Measurements from ENCODE around the gene STRA6. TPM values are rescaled to one million over a fixed set of nuclear protein-coding genes. Genes with fewer than 3 reads are reported as not detected.

STRA6 gene
- total and polyA plus RNA-seq, 2 of the 8 experiments (the other 6 are each of a cell fraction or from before 2014, with no cell fraction given) = 9.3 to 14.5 TPM

DNA sequence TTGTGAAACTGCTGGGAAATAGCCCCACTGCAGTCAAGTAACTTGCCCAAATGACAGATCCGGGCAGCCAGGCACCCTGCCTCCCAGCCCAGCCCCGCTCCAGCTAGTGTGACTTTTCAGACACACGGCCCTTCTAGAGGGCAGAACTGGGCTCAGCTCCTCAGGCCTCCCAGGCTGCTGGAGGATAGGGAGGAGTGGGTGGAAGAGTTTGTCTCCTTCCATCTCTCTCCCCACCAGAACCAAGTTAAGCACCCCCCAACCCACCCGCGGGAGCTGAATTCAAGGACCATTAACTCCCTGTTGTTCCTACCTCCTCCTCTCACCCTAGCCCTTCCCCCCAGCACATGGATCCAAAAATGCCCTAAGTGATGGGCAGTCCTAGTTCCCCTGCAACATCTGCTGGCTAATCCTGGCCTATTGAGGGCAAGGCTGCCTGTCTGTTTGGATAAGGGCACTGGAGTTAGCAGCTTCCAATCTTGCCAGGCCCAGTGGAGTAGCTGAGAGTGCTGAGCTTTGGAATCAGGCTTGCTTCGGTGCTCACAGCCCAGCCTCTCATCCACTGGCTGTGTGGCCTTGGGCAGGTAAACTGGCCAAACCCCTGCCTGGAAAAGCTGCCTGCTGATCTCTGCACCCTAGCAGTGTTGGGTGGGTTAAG is 36.6 kb upstream of the STRA6 start:
- Histone ChIP-seq H3K27ac (ENCODE audit: low read depth, low read length) (no peak overlapping the region), H2AFZ (ENCODE audit: low read length) (no peak overlapping the region), H4K5ac (ENCODE audit: insufficient read length, low read depth, low read length) (no peak overlapping the region), H4K20me1 (replicated peaks in 1 of 2; ENCODE audit: control insufficient read depth in 1 of 2, insufficient read depth in 2 of 2, low read length in 2 of 2) (no peaks in the 10 kb centered on the region), H3K4ac (replicated peaks; ENCODE audit: insufficient read length, low read depth, low read length) (no peak overlapping the region), H2BK12ac (ENCODE audit: low read depth, low read length) (peak overlapping the region; percentile 90; the same call in 1 of the 2 replicates), H4K8ac (ENCODE audit: extremely low read depth, insufficient read depth, low read length) (no peak overlapping the region; the same call in 1 of the 2 replicates), H3K14ac (ENCODE audit: insufficient read length) (no peak overlapping the region), H2AK5ac (ENCODE audit: low read depth, low read length) (peak overlapping the region; percentile 59; the same call in 1 of the 2 replicates), H3K18ac (ENCODE audit: extremely low read depth, low read length) (no peak overlapping the region), H3K9ac (replicated peaks in 1 of 4; ENCODE audit: extremely low read depth in 1 of 4, low read depth in 3 of 4, low read length in 3 of 4) (no peak overlapping the region), H3K4me2 (ENCODE audit: insufficient read depth in 1 of 2, low read depth in 2 of 2, low read length in 2 of 2) (no peak overlapping the region; a peak in 2 of 4 replicates), H3K9me3 (ENCODE audit: insufficient read depth in 2 of 2, low read depth in 1 of 2, low read length in 1 of 2) (no peaks in the 10 kb centered on the region), H4K91ac (replicated peaks; ENCODE audit: insufficient read length, low read length) (no peak overlapping the region), H3K27me3 (replicated peaks in 1 of 4; ENCODE audit: control insufficient read depth in 3 of 4, extremely low read depth in 1 of 4, insufficient read depth in 3 of 4, low read length in 3 of 4) (peaks cover 0 to 4% (median 0%) of the 10 kb centered on the region in 4 experiments; a peak in 2 of 7 replicates), H3K23ac (ENCODE audit: insufficient read length) (no peak overlapping the region), H3K4me3 (ENCODE audit: extremely low read depth in 1 of 4, insufficient read depth in 2 of 4, low read depth in 3 of 4, low read length in 4 of 4) (no peak overlapping the region), H3K56ac (replicated peaks; ENCODE audit: insufficient read length, low read depth, low read length) (no peak overlapping the region), H3K79me2 (ENCODE audit: control insufficient read depth in 1 of 2, insufficient read depth in 2 of 2, low read length in 2 of 2) (no peaks in the 10 kb centered on the region), H3K4me1 (replicated peaks in 1 of 4; ENCODE audit: control insufficient read depth in 3 of 4, insufficient read depth in 4 of 4, low read length in 3 of 4) (peaks cover 0 to 27% (median 15%) of the 10 kb centered on the region in 4 experiments; a peak in 6 of 7 replicates), H3K79me1 (ENCODE audit: low read depth, low read length) (no peaks in the 10 kb centered on the region), H3K36me3 (ENCODE audit: control insufficient read depth in 2 of 4, insufficient read depth in 4 of 4, low read length in 3 of 4) (no peaks in the 10 kb centered on the region), H3K23me2 (ENCODE audit: low read depth, low read length) (no peaks in the 10 kb centered on the region; the same call in 1 of the 2 replicates), H2BK5ac (ENCODE audit: low read depth, low read length) (no peak overlapping the region), H2BK20ac (ENCODE audit: low read length) (peak overlapping the region; percentile 38; the same call in 1 of the 2 replicates), H2BK15ac (ENCODE audit: low read length) (peak overlapping the region; percentile 14; the same call in 1 of the 2 replicates), H2BK120ac (replicated peaks; ENCODE audit: low read depth, low read length) (no peak overlapping the region)
- no peak for DNase-seq (ENCODE audit: low read depth in 1 of 2, low spot score in 2 of 2)
- WGBS, 2 experiments (ENCODE audit: extremely low coverage in 1 of 2, insufficient coverage in 1 of 2, insufficient read length in 1 of 2, insufficient replicate concordance in 2 of 2, low coverage in 1 of 2, low lambda C conversion rate in 2 of 2, missing lambda C conversion rate in 1 of 2) = 57% methylated on average over 5 of the region's 6 CpGs; no CpG with 5 or more reads in 1 of the 2 experiments
- ChIA-PET CTCF (ENCODE audit: partially characterized antibody) (interaction anchor here (1.0 to 3.6 kb wide), 11 partner anchors 15 to 191 kb away, joined by 3 to 15 read pairs (median 4); no protein-coding TSS in a partner anchor), POLR2A (ENCODE audit: partially characterized antibody) (interaction anchor here (0.6 to 1.5 kb wide), 4 partner anchors 11 to 454 kb away, joined by 3 to 4 read pairs (median 4); no protein-coding TSS in a partner anchor)
- FAIRE-seq = no peak
- TF ChIP-seq, protein P1, sequence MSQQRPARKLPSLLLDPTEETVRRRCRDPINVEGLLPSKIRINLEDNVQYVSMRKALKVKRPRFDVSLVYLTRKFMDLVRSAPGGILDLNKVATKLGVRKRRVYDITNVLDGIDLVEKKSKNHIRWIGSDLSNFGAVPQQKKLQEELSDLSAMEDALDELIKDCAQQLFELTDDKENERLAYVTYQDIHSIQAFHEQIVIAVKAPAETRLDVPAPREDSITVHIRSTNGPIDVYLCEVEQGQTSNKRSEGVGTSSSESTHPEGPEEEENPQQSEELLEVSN (IDR thresholded peaks at IDR 0.05) = no peak
- no peak for TF ChIP-seq HDAC2 (IDR thresholded peaks at IDR 0.05; ENCODE audit: borderline replicate concordance in 1 of 2, low read depth in 2 of 2, low read length in 2 of 2)
- no peak for TF ChIP-seq SP1 (IDR thresholded peaks at IDR 0.05; ENCODE audit: low read depth, low read length)
- TF ChIP-seq KDM4A (IDR thresholded peaks at IDR 0.05; ENCODE audit: low read depth, low read length, severe bottlenecking) = no peak
- TF ChIP-seq HDAC6 (IDR thresholded peaks at IDR 0.05; ENCODE audit: low read depth, low read length) = no peak
- TF ChIP-seq, protein P2, sequence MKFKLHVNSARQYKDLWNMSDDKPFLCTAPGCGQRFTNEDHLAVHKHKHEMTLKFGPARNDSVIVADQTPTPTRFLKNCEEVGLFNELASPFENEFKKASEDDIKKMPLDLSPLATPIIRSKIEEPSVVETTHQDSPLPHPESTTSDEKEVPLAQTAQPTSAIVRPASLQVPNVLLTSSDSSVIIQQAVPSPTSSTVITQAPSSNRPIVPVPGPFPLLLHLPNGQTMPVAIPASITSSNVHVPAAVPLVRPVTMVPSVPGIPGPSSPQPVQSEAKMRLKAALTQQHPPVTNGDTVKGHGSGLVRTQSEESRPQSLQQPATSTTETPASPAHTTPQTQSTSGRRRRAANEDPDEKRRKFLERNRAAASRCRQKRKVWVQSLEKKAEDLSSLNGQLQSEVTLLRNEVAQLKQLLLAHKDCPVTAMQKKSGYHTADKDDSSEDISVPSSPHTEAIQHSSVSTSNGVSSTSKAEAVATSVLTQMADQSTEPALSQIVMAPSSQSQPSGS (IDR thresholded peaks at IDR 0.05; ENCODE audit: low read length) = no peak

All from H1 (cell line).